Measurements from ENCODE around the gene PHTF2.

- TF ChIP-seq POLR2A (IDR thresholded peaks at IDR 0.05; ENCODE audit: low read depth, low read length) = no peak
- no peak for TF ChIP-seq POLR2AphosphoS5 (IDR thresholded peaks at IDR 0.05; ENCODE audit: low read depth, low read length)
Observed at GRCh38 chr7:77833136-77833535, 34.6 kb downstream of the PHTF2 start.

Data from GM12892 (cell line).